Transverse colon (tissue), 3 donors: ENCODE data around the gene CDH12.

Source experiments
- CTCF ChIP-seq, 5 experiments: fragments of 200-600 bp in 3 of 5; fragments of 450-650 bp in 2 of 5; sonication (generic) in 3 of 5; IDR thresholded peaks; 1 replicate in 2 of 5; 2 replicates in 3 of 5; pipeline ENCODE4 v1.5.1; 2016 to 2017; ENCODE audit warnings: antibody characterized with exemption in 5 of 5, inconsistent platforms in 3 of 5, mild to moderate bottlenecking in 2 of 5, moderate library complexity in 1 of 5
- POLR2A ChIP-seq: fragments of 450-650 bp; IDR thresholded peaks from one replicate; pipeline ENCODE4 v1.6.1; 2016; ENCODE audit warnings: antibody characterized with exemption, mild to moderate bottlenecking, moderate library complexity

GRCh38 chr5:22577006-22577405 is 276.1 kb downstream of the CDH12 start:
- TF ChIP-seq CTCF (IDR thresholded peaks at IDR 0.05), result no peak
- TF ChIP-seq POLR2A, result no peak
